ENCODE data around the gene TPSG1.
"Not testable (repeated sequence)": the region's sequence is repeated elsewhere in the genome, so short reads cannot be mapped to it uniquely, and the experiment has no call there.

TPSG1 gene

GRCh38 chr16:1230084-1230470, 5.0 kb upstream of the TPSG1 start, which contains the start of gene TPSB2:
Gene TPSB2 (minus strand): TSS chr16:1230184. CDS start chr16:1229951, 233 bp downstream.
- not testable (repeated sequence) for DNase-seq

- not testable (repeated sequence) for DNase-seq
Observed at GRCh38 chr16:1229476-1229875, 4.4 kb upstream of the TPSG1 start.

GRCh38 chr16:1228227-1228626, 3.2 kb upstream of the TPSG1 start:
- DNase-seq = not testable (repeated sequence)

- not testable (repeated sequence) for DNase-seq
Observed at GRCh38 chr16:1226692-1227091, 1.6 kb upstream of the TPSG1 start.

GRCh38 chr16:1225728-1226311, 752 bp upstream of the TPSG1 start:
- not testable (repeated sequence) for DNase-seq

GRCh38 chr16:1224558-1224957, 510 bp downstream of the TPSG1 start:
- DNase-seq = no peak

- DNase-seq = no peak
Observed at GRCh38 chr16:1223355-1224214, 1.5 kb downstream of the TPSG1 start.

GRCh38 chr16:1222553-1223354, 2.3 kb downstream of the TPSG1 start:
- DNase-seq = no peak

GRCh38 chr16:1221628-1222552, 3.2 kb downstream of the TPSG1 start:
- no peak for DNase-seq

- no peak for DNase-seq
Observed at GRCh38 chr16:1220841-1221627, 4.0 kb downstream of the TPSG1 start.

GRCh38 chr16:1220098-1220728, 4.9 kb downstream of the TPSG1 start:
- no peak for DNase-seq

- no peak for DNase-seq
Observed at GRCh38 chr16:1218930-1219611, 6.0 kb downstream of the TPSG1 start.

GRCh38 chr16:1218061-1218929, 6.8 kb downstream of the TPSG1 start:
- no peak for DNase-seq

- no peak for DNase-seq
Observed at GRCh38 chr16:1217526-1217925, 7.5 kb downstream of the TPSG1 start.

GRCh38 chr16:1216681-1217400, 8.2 kb downstream of the TPSG1 start:
- no peak for DNase-seq

- DNase-seq = no peak
Observed at GRCh38 chr16:1216296-1216619, 8.8 kb downstream of the TPSG1 start.

GRCh38 chr16:1215574-1216295, 9.3 kb downstream of the TPSG1 start:
- peak; percentile 48 for DNase-seq

GRCh38 chr16:1214719-1215118, 10.3 kb downstream of the TPSG1 start:
- DNase-seq = no peak

Measured in NCI-H82 (cell line).